Stomach (tissue), 4 donors: ENCODE results near the gene RTN4RL1.

ENCODE experiments used
- CTCF ChIP-seq, 7 experiments: fragments of 450-650 bp in 4 of 7; fragments of 200-600 bp in 3 of 7; sonication (generic) in 3 of 7; IDR thresholded peaks; one replicate each; pipeline ENCODE4 v1.5.1; 2016 to 2019; ENCODE audit warnings: antibody characterized with exemption in 7 of 7, control low read depth in 2 of 7, mild to moderate bottlenecking in 1 of 7
- EP300 ChIP-seq: sonication (generic); formaldehyde crosslinking; IDR thresholded peaks from one replicate; pipeline ENCODE4 v1.6.1; 2017; ENCODE audit warnings: antibody characterized with exemption
- POLR2A ChIP-seq, 4 donors: fragments of 450-650 bp; IDR thresholded peaks; one replicate each; pipeline ENCODE4 v1.6.1; 2016; ENCODE audit warnings: antibody characterized with exemption in 4 of 4, control low read depth in 2 of 4, mild to moderate bottlenecking in 1 of 4, moderate library complexity in 1 of 4

DNA sequence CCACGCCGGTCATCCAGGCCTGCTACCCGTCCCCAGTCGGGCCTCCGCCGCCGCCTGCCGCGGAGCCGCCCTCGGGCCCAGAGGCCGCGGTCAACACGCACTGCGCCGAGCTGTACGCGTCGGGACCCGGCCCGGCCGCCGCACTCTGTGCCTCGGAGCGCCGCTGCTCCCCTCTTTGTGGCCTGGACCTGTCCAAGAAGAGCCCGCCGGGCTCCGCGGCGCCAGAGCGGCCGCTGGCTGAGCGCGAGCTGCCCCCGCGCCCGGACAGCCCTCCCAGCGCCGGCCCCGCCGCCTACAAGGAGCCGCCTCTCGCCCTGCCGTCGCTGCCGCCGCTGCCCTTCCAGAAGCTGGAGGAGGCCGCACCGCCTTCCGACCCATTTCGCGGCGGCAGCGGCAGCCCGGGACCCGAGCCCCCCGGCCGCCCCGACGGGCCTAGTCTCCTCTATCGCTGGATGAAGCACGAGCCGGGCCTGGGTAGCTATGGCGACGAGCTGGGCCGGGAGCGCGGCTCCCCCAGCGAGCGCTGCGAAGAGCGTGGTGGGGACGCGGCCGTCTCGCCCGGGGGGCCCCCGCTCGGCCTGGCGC, 32.1 kb upstream of the RTN4RL1 start:
- TF ChIP-seq CTCF (IDR thresholded peaks at IDR 0.05) (no peak), POLR2A (IDR thresholded peaks at IDR 0.05) (no peak), EP300 (no peak)
